Measurements from ENCODE around the gene ZFYVE9. TPM values are rescaled to one million over a fixed set of nuclear protein-coding genes. Genes with fewer than 3 reads are reported as not detected.
"Not testable (repeated sequence)": the region's sequence is repeated elsewhere in the genome, so short reads cannot be mapped to it uniquely, and the experiment has no call there.

ZFYVE9 gene
- total RNA-seq, 1 donor from 2014 or later = 48.9 TPM

DNA sequence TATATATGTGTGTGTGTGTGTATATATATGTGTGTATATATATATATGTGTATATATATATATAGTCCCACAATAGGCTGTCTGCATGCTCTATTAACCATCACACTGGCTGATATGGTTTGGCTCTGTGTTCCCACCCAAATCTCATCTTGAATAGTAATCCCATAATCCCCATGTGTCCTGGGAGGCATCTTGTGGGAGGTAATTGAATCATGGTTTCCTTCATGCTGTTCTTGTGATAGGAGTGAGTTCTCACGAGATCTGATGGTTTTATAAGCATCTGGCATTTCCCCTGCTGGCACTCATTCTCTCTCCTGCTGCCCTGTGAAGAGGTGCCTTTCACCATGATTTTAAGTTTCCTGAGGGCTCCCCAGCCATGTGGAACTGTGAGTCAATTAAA lies 228.0 kb downstream of the ZFYVE9 start:
- not testable (repeated sequence) for DNase-seq (ENCODE audit: low read depth)

- no peak for DNase-seq (ENCODE audit: low read depth)
These were observed 243.5 kb downstream of the ZFYVE9 start for GRCh38 chr1:52385376-52385775.

GRCh38 chr1:52386458-52386857 lies 244.6 kb downstream of the ZFYVE9 start:
- DNase-seq (ENCODE audit: low read depth) = no peak

DNA sequence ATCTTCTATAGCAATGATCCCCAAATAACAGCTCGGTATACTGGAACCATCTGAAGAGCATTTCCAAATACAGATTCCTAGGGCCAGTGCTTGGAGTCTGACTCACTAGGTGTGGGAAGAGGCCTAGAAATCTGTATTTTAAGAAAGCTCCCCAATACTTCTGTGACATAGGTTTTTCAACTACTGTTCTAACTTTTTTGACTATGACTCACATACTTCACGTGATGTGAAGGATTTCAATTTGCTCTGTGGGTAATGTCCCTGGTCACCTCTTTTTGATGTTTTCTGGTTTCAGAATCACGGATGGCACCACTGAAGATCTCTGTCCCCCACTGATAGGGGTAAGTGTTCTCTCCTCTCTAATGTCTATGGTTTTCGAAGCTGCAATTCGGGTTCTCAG lies 251.3 kb downstream of the ZFYVE9 start:
- DNase-seq (ENCODE audit: low read depth) = no peak

Other genes with a start within 250 kb of the ZFYVE9 start
- gene RAB3B, start 151.4 kb upstream of the ZFYVE9 start, total RNA-seq = 15.6 and 33.9 TPM in 2 replicates
- gene KTI12, start 108.3 kb upstream of the ZFYVE9 start, total RNA-seq = 14.1 and 15.4 TPM in 2 replicates
- gene TXNDC12, start 86.9 kb upstream of the ZFYVE9 start, total RNA-seq = 36.1 and 55.7 TPM in 2 replicates
- 46.1 and 104 TPM in 2 replicates for gene BTF3L4, start 85.8 kb upstream of the ZFYVE9 start, total RNA-seq
- gene CC2D1B, start 224.1 kb downstream of the ZFYVE9 start, total RNA-seq = 33.5 and 35.3 TPM in 2 replicates

Data from renal cortical epithelial cell (primary cell).